ENCODE results near the gene SLC48A1.

DNA sequence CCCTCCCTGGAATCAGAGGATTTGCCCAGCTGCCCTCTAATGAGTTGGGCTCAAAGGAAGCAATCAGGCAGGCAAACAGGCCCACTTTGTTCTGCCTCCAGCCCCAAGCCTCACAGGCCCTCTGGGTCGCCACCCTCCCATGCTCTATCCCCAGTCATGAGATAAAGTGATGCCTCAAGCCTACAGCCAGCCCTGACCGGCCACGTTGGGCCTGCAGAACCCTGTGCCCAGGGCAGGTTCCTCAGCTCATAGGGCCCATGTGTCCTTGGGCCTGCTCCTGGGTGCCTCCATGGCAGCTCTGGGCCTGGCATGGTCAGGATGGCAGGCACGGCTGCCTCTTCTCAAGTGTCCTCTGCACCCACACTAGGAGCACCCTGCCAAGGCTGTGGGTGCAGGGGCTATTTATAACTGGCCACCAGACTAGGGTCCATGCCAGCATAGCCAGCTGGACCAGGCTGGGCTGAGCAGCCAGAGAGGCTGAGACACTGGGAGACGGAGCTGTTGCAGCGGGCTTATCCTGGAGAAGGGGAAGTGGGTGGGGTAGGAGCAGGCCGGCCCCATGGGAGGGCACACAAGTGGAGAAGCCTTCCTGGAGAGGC is 26.4 kb downstream of the SLC48A1 start:
- no peak for TF ChIP-seq CTCF (IDR thresholded peaks at IDR 0.05; ENCODE audit: low read depth, low read length, missing input control)
- TF ChIP-seq HNF4A (conservative IDR thresholded peaks at IDR 0.05), result no peak
- no peak for TF ChIP-seq RAD21 (IDR thresholded peaks at IDR 0.05)
- no peak for TF ChIP-seq RXRA (IDR thresholded peaks at IDR 0.05)

All from liver (tissue), 3 donors.